HG03066 (cell line): Measurements from ENCODE around the gene PLEKHM3.
A peak's percentile ranks its signal among the peaks of the same experiment; 100 is the strongest.

Experiments used
- ATAC-seq: cut with Tn5 transposase; IDR thresholded peaks from one replicate; pipeline ENCODE4 v1.9.1; 2021; ENCODE audit warnings: low read depth; ENCODE audit not compliant: unreplicated experiment

PLEKHM3 gene

GRCh38 chr2:207896525-207897285 is 128.6 kb downstream of the PLEKHM3 start:
- ATAC-seq, result no peak

- ATAC-seq, result no peak
Measured at GRCh38 chr2:207895274-207895860, 130.0 kb downstream of the PLEKHM3 start.

GRCh38 chr2:207892716-207893402 is 132.5 kb downstream of the PLEKHM3 start:
- ATAC-seq, result no peak

GRCh38 chr2:207891086-207891844 is 134.1 kb downstream of the PLEKHM3 start:
- ATAC-seq, result no peak

GRCh38 chr2:207887500-207887899 is 137.8 kb downstream of the PLEKHM3 start:
- ATAC-seq, result no peak

GRCh38 chr2:207885010-207885409 is 140.3 kb downstream of the PLEKHM3 start:
- no peak for ATAC-seq

- ATAC-seq, result no peak
Measured at GRCh38 chr2:207884127-207884526, 141.2 kb downstream of the PLEKHM3 start.

- ATAC-seq, result no peak
Measured at GRCh38 chr2:207883002-207883780, 142.1 kb downstream of the PLEKHM3 start.

- ATAC-seq, result no peak
Measured at GRCh38 chr2:207881902-207882301, 143.4 kb downstream of the PLEKHM3 start.

- ATAC-seq, result no peak
Measured at GRCh38 chr2:207879536-207879935, 145.8 kb downstream of the PLEKHM3 start.

GRCh38 chr2:207876842-207877535 is 148.3 kb downstream of the PLEKHM3 start:
- no peak for ATAC-seq

- no peak for ATAC-seq
Measured at GRCh38 chr2:207875473-207876212, 149.7 kb downstream of the PLEKHM3 start.

GRCh38 chr2:207873794-207874193 is 151.5 kb downstream of the PLEKHM3 start:
- ATAC-seq, result peak; percentile 66

- no peak for ATAC-seq
Measured at GRCh38 chr2:207871911-207872310, 153.4 kb downstream of the PLEKHM3 start.

GRCh38 chr2:207871506-207871905 is 153.8 kb downstream of the PLEKHM3 start:
- no peak for ATAC-seq

- ATAC-seq, result no peak
Measured at GRCh38 chr2:207870814-207871213, 154.5 kb downstream of the PLEKHM3 start.

- peak; percentile 63 for ATAC-seq
Measured at GRCh38 chr2:207869784-207870778, 155.2 kb downstream of the PLEKHM3 start.
